ENCODE measurements around the gene FARP2. TPM values are rescaled to one million over a fixed set of nuclear protein-coding genes. Genes with fewer than 3 reads are reported as not detected.

FARP2 gene
- total and polyA plus RNA-seq, 4 donors = 9.9 to 49.7 (median 27.4) TPM

DNA sequence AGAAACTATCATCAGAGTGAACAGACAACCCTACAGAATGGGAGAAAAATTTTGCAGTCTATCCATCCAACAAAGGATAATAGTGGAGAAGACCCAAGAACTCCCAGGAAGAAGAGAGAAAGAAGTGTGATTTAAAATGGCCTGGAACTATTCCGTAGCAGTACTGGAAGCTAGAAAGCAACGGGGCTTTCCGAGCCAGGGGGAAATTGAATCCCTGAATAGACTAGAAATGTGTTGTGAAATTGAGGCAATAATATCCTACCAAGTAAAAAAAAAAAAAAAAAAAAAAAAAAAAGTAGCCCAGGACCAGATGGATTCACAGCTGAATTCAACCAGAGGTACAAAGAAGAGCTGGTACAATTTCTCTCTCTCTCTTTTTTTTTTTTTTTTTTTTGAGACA is 69.3 kb downstream of the FARP2 start:
- Histone ChIP-seq H3K4me1 (ENCODE audit: control insufficient read depth in 5 of 5, insufficient read depth in 5 of 5, low read length in 5 of 5) (no peaks in the 10 kb centered on the region), H3K27me3 (ENCODE audit: control insufficient read depth in 3 of 3, insufficient read depth in 3 of 3, low read length in 2 of 3) (no peaks in the 10 kb centered on the region), H3K36me3 (ENCODE audit: control insufficient read depth in 4 of 4, insufficient read depth in 4 of 4, low read length in 4 of 4) (peaks cover 12 to 25% (median 20%) of the 10 kb centered on the region in 4 donors), H3K4me3 (no peak overlapping the region), H3K27ac (ENCODE audit: low read depth in 1 of 2, low read length in 1 of 2) (no peak overlapping the region), H3K9me3 (ENCODE audit: control insufficient read depth in 4 of 4, insufficient read depth in 3 of 4, low read length in 3 of 4) (peaks cover 0 to 7% (median 4%) of the 10 kb centered on the region in 4 donors), H3K9ac (ENCODE audit: insufficient read depth in 1 of 2, low read length in 2 of 2) (no peak overlapping the region)
- DNase-seq = no peak
- no peak for ATAC-seq (ENCODE audit: insufficient read depth, low FRiP score)
- 91 to 95% methylated on average over 3 of the region's 3 CpGs for WGBS, 2 donors
- TF ChIP-seq, protein P1, sequence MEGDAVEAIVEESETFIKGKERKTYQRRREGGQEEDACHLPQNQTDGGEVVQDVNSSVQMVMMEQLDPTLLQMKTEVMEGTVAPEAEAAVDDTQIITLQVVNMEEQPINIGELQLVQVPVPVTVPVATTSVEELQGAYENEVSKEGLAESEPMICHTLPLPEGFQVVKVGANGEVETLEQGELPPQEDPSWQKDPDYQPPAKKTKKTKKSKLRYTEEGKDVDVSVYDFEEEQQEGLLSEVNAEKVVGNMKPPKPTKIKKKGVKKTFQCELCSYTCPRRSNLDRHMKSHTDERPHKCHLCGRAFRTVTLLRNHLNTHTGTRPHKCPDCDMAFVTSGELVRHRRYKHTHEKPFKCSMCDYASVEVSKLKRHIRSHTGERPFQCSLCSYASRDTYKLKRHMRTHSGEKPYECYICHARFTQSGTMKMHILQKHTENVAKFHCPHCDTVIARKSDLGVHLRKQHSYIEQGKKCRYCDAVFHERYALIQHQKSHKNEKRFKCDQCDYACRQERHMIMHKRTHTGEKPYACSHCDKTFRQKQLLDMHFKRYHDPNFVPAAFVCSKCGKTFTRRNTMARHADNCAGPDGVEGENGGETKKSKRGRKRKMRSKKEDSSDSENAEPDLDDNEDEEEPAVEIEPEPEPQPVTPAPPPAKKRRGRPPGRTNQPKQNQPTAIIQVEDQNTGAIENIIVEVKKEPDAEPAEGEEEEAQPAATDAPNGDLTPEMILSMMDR (IDR thresholded peaks at IDR 0.05; ENCODE audit: control extremely low read depth, extremely low read depth) = no peak

- no peak for DNase-seq
- no peak for ATAC-seq (ENCODE audit: insufficient read depth, low FRiP score)
- H3K9me3 ChIP-seq (ENCODE audit: control insufficient read depth in 4 of 4, insufficient read depth in 3 of 4, low read length in 3 of 4) = no peaks in the 10 kb centered on the region
- H3K4me3 ChIP-seq = no peak overlapping the region
- no peak overlapping the region for H3K27ac ChIP-seq (ENCODE audit: low read depth in 1 of 2, low read length in 1 of 2)
- 95 to 98% methylated on average over 2 of the region's 2 CpGs for WGBS, 2 donors
- H3K4me1 ChIP-seq (ENCODE audit: control insufficient read depth in 5 of 5, insufficient read depth in 5 of 5, low read length in 5 of 5) = peaks cover 0 to 2% (median 0%) of the 10 kb centered on the region in 5 donors
- no peak overlapping the region for H3K9ac ChIP-seq (ENCODE audit: insufficient read depth in 1 of 2, low read length in 2 of 2)
- no peaks in the 10 kb centered on the region for H3K27me3 ChIP-seq (ENCODE audit: control insufficient read depth in 3 of 3, insufficient read depth in 3 of 3, low read length in 2 of 3)
- TF ChIP-seq, protein P1 (IDR thresholded peaks at IDR 0.05; ENCODE audit: control extremely low read depth, extremely low read depth) = no peak
- peaks cover 10 to 17% (median 12%) of the 10 kb centered on the region in 4 donors for H3K36me3 ChIP-seq (ENCODE audit: control insufficient read depth in 4 of 4, insufficient read depth in 4 of 4, low read length in 4 of 4)
Measured at GRCh38 chr2:241430178-241430577, 74.1 kb downstream of the FARP2 start.

GRCh38 chr2:241432824-241433448 is 76.9 kb downstream of the FARP2 start:
- Histone ChIP-seq H3K4me1 (ENCODE audit: control insufficient read depth in 5 of 5, insufficient read depth in 5 of 5, low read length in 5 of 5) (peaks cover 0 to 2% (median 0%) of the 10 kb centered on the region in 5 donors), H3K4me3 (no peak overlapping the region), H3K36me3 (ENCODE audit: control insufficient read depth in 4 of 4, insufficient read depth in 4 of 4, low read length in 4 of 4) (peaks cover 16 to 26% (median 22%) of the 10 kb centered on the region in 4 donors), H3K9me3 (ENCODE audit: control insufficient read depth in 4 of 4, insufficient read depth in 3 of 4, low read length in 3 of 4) (no peaks in the 10 kb centered on the region), H3K9ac (ENCODE audit: insufficient read depth in 1 of 2, low read length in 2 of 2) (no peak overlapping the region), H3K27me3 (ENCODE audit: control insufficient read depth in 3 of 3, insufficient read depth in 3 of 3, low read length in 2 of 3) (no peaks in the 10 kb centered on the region), H3K27ac (ENCODE audit: low read depth in 1 of 2, low read length in 1 of 2) (no peak overlapping the region)
- ATAC-seq (ENCODE audit: insufficient read depth, low FRiP score) (peak; percentile 77), DNase-seq (peak; percentile 33 to 87 (median 64))
- TF ChIP-seq, protein P1 (IDR thresholded peaks at IDR 0.05; ENCODE audit: control extremely low read depth, extremely low read depth) = no peak
- 78 to 88% methylated on average over 6 of the region's 6 CpGs for WGBS, 2 donors

Measured in lung (tissue), 12 donors.